Measurements from ENCODE around the gene HOGA1.

The HOGA1 gene

DNA sequence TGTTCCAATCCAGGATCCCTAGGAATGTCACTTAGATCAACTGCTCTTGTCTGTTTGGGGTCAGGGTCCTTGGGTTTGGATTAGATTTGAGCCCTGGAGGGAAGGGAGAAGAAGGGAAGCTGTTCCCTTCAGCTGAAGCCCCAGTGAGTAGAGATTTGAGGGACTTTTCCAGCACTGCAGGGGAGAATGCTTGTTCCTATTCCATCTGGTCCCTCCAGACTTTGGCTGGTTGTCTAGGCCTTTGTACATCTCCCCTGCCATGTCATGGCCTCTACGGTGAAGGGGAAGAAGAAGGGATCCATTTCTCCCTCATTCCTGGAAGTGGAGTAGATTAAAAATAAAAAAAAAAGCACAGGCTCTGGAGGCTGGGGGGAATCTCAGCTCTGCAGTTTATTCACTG lies 16.4 kb downstream of the HOGA1 start:
- no peaks in the 10 kb centered on the region for H4K20me1 ChIP-seq (ENCODE audit: insufficient read depth, low read length)
- no peak overlapping the region for H3K9ac ChIP-seq (ENCODE audit: low read length)
- no peak for TF ChIP-seq EZH2phosphoT487 (IDR thresholded peaks at IDR 0.05; ENCODE audit: low read depth)
- TF ChIP-seq, protein P1, sequence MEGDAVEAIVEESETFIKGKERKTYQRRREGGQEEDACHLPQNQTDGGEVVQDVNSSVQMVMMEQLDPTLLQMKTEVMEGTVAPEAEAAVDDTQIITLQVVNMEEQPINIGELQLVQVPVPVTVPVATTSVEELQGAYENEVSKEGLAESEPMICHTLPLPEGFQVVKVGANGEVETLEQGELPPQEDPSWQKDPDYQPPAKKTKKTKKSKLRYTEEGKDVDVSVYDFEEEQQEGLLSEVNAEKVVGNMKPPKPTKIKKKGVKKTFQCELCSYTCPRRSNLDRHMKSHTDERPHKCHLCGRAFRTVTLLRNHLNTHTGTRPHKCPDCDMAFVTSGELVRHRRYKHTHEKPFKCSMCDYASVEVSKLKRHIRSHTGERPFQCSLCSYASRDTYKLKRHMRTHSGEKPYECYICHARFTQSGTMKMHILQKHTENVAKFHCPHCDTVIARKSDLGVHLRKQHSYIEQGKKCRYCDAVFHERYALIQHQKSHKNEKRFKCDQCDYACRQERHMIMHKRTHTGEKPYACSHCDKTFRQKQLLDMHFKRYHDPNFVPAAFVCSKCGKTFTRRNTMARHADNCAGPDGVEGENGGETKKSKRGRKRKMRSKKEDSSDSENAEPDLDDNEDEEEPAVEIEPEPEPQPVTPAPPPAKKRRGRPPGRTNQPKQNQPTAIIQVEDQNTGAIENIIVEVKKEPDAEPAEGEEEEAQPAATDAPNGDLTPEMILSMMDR (IDR thresholded peaks at IDR 0.05; ENCODE audit: low read depth, low read length), result no peak
- no peak overlapping the region for H3K4me2 ChIP-seq (ENCODE audit: low read length)
- H3K9me3 ChIP-seq (ENCODE audit: insufficient read depth, low read length), result no peaks in the 10 kb centered on the region
- no peak overlapping the region for H3K4me3 ChIP-seq (ENCODE audit: low read length)
- no peaks in the 10 kb centered on the region for H3K79me2 ChIP-seq (ENCODE audit: low read length)
- H3K27me3 ChIP-seq (ENCODE audit: low read depth, low read length), result no peaks in the 10 kb centered on the region
- no peaks in the 10 kb centered on the region for H3K36me3 ChIP-seq (replicated peaks; ENCODE audit: low read depth, low read length)
- H2AFZ ChIP-seq (ENCODE audit: low read depth, low read length), result no peak overlapping the region
- H3K4me1 ChIP-seq (ENCODE audit: low read length), result no peaks in the 10 kb centered on the region
- no peak overlapping the region for H3K27ac ChIP-seq (ENCODE audit: low read length)

DNA sequence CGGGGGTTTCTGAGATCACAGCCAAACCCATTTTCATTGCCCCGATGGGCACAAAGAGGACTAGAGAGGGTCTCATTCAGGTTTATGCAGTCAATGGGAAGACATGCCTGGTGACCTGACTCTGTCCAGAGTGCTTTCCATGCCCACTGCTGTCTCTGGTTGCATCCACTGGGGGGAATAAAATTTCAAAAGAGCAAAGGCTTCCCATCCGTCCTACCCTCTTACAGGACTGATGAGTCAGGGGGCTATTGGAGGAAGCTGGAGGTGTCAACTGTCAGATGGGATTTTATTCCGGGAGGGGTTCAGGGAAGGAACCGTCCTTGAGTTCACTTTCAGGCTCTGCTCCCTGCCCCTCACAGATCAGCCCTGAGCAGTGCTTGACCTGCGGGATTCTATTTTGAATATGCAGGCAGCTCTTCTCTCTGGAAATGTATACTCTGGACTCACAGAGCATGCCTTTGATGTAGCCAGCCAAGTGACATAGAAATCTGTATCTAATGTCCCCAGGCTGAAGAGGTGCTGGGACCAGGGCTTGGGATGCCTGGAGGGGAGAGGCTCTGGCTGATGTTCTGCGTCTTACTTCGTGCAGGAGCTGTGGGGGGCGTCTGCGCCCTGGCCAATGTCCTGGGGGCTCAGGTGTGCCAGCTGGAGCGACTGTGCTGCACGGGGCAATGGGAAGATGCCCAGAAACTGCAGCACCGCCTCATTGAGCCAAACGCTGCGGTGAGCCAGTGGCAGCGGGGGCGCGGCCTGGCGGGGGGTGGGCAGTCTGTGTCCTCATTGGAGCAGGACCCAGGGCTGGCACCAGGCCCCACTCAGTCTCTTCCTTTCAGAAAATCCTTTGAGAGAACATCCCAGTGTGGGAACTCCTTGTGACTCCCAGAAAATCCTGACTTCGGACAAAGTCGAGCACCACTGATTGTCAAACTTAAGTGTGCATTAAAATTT lies 17.4 kb downstream of the HOGA1 start:
- H4K20me1 ChIP-seq (ENCODE audit: insufficient read depth, low read length), result no peaks in the 10 kb centered on the region
- H3K79me2 ChIP-seq (ENCODE audit: low read length), result no peaks in the 10 kb centered on the region
- H2AFZ ChIP-seq (ENCODE audit: low read depth, low read length), result no peak overlapping the region
- no peaks in the 10 kb centered on the region for H3K4me1 ChIP-seq (ENCODE audit: low read length)
- no peaks in the 10 kb centered on the region for H3K9me3 ChIP-seq (ENCODE audit: insufficient read depth, low read length)
- H3K27ac ChIP-seq (ENCODE audit: low read length), result no peak overlapping the region
- no peak overlapping the region for H3K4me2 ChIP-seq (ENCODE audit: low read length)
- no peak overlapping the region for H3K4me3 ChIP-seq (ENCODE audit: low read length)
- H3K9ac ChIP-seq (ENCODE audit: low read length), result no peak overlapping the region
- TF ChIP-seq, protein P1 (IDR thresholded peaks at IDR 0.05; ENCODE audit: low read depth, low read length), result no peak
- TF ChIP-seq EZH2phosphoT487 (IDR thresholded peaks at IDR 0.05; ENCODE audit: low read depth), result no peak
- no peaks in the 10 kb centered on the region for H3K36me3 ChIP-seq (replicated peaks; ENCODE audit: low read depth, low read length)
- H3K27me3 ChIP-seq (ENCODE audit: low read depth, low read length), result no peaks in the 10 kb centered on the region

DNA sequence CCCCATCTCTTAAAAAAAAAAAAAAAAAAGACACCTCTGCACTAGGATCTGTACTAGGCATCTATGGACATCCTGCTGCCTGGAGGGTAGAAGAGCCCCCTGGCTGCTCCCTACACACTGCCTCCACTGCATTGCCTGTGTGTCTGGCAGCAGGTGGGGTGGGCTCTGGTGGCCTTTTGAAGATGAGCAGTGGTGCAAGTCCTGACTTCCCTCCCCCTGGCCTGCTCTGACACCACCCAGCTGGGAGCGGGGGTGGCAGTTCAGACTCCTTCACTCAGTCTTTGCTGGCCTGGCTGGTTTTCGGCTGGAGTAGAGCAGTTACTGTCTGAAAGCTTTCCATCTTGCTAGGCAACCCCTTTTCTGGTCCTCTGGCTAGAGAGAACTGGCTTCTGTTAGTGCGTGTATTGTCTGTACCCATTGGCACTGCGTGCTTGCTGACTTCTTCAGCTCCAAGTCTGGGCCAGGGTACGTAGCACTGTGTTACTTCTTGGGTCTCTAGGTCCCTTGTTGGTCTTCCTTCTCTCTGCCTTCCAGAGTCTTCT lies 23.0 kb downstream of the HOGA1 start:
- Histone ChIP-seq H2AFZ (ENCODE audit: low read depth, low read length) (no peak overlapping the region), H3K4me1 (ENCODE audit: low read length) (no peaks in the 10 kb centered on the region), H3K79me2 (ENCODE audit: low read length) (no peaks in the 10 kb centered on the region), H3K36me3 (replicated peaks; ENCODE audit: low read depth, low read length) (no peaks in the 10 kb centered on the region), H3K27me3 (ENCODE audit: low read depth, low read length) (no peaks in the 10 kb centered on the region), H3K27ac (ENCODE audit: low read length) (no peak overlapping the region), H3K4me3 (ENCODE audit: low read length) (no peak overlapping the region), H3K9ac (ENCODE audit: low read length) (no peak overlapping the region), H3K9me3 (ENCODE audit: insufficient read depth, low read length) (no peaks in the 10 kb centered on the region), H4K20me1 (ENCODE audit: insufficient read depth, low read length) (no peaks in the 10 kb centered on the region), H3K4me2 (ENCODE audit: low read length) (no peak overlapping the region)
- no peak for TF ChIP-seq EZH2phosphoT487 (IDR thresholded peaks at IDR 0.05; ENCODE audit: low read depth)
- TF ChIP-seq, protein P1 (IDR thresholded peaks at IDR 0.05; ENCODE audit: low read depth, low read length), result no peak

DNA sequence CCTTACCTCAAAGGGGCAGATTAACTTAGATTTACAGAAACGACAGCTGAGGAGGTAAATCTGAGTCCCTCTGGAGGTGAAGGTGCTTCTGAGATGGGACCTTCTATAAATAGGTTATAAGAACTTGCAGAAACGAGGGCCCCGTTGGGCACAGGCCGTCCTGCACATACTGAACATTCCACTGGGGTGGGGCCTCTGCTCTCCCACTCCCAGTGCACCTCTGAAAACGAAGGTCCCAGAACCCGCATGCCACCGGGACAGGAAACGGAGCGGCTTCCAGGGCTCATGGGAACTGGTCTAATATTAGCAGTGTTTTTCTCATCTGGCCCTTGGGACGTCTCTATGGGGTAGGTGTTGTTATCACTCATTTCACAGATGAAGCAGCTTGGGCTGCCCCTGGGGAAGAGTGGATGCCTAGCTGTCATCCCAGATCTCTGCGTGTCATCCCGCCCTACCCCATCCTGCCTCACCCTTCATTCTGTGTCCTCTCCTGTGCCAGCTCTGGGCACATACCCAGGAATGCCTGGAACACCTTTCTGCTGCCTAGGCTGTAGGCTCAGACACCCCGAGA lies 24.9 kb downstream of the HOGA1 start:
- Histone ChIP-seq H3K4me1 (ENCODE audit: low read length) (no peaks in the 10 kb centered on the region), H3K9me3 (ENCODE audit: insufficient read depth, low read length) (no peaks in the 10 kb centered on the region), H2AFZ (ENCODE audit: low read depth, low read length) (no peak overlapping the region), H3K4me2 (ENCODE audit: low read length) (no peak overlapping the region), H3K27me3 (ENCODE audit: low read depth, low read length) (no peaks in the 10 kb centered on the region), H3K4me3 (ENCODE audit: low read length) (no peak overlapping the region), H3K79me2 (ENCODE audit: low read length) (no peaks in the 10 kb centered on the region), H3K27ac (ENCODE audit: low read length) (no peak overlapping the region), H4K20me1 (ENCODE audit: insufficient read depth, low read length) (no peaks in the 10 kb centered on the region), H3K36me3 (replicated peaks; ENCODE audit: low read depth, low read length) (no peaks in the 10 kb centered on the region), H3K9ac (ENCODE audit: low read length) (no peak overlapping the region)
- TF ChIP-seq, protein P1 (IDR thresholded peaks at IDR 0.05; ENCODE audit: low read depth, low read length), result no peak
- TF ChIP-seq EZH2phosphoT487 (IDR thresholded peaks at IDR 0.05; ENCODE audit: low read depth), result no peak
